ENCODE measurements around the gene ANXA2. TPM values are rescaled to one million over a fixed set of nuclear protein-coding genes. Genes with fewer than 3 reads are reported as not detected.

ANXA2 gene
- total and polyA plus RNA-seq, 10 of the 15 experiments (the other 5 are each of a cell fraction or from before 2014, with no cell fraction given), result 135 to 540 (median 281) TPM

- in situ Hi-C loops (cut with MboI), result loop anchor here (25.0 kb wide), 1 partner anchor 1464 kb away; no protein-coding TSS in a partner anchor
- TF ChIP-seq IRF3 (IDR thresholded peaks at IDR 0.05) (no peak), JUNB (IDR thresholded peaks at IDR 0.05) (no peak), ESRRA (IDR thresholded peaks at IDR 0.05; ENCODE audit: low read length) (no peak)
- Histone ChIP-seq H3K36me3 (ENCODE audit: control insufficient read depth in 2 of 2, insufficient read depth in 2 of 2, low read length in 1 of 2) (peaks cover 0 to 16% of the 10 kb centered on the region in 2 experiments; a peak in 3 of 4 replicates), H3K4me3 (no peak overlapping the region), H3K27ac (ENCODE audit: control insufficient read depth, insufficient read depth) (no peak overlapping the region), H3K4me1 (ENCODE audit: control insufficient read depth, insufficient read depth, low read length) (no peaks in the 10 kb centered on the region), H3K9ac (ENCODE audit: control insufficient read depth, insufficient read depth, low read length) (no peak overlapping the region), H4K20me1 (ENCODE audit: control insufficient read depth, insufficient read depth) (no peaks in the 10 kb centered on the region), H3K9me3 (replicated peaks; ENCODE audit: control insufficient read depth, insufficient read depth, low read length) (no peaks in the 10 kb centered on the region), H3K4me2 (ENCODE audit: control insufficient read depth, insufficient read depth) (no peak overlapping the region), H2AFZ (ENCODE audit: control insufficient read depth, low read depth, low read length) (no peak overlapping the region), H3K79me2 (ENCODE audit: control insufficient read depth, insufficient read depth, low read length) (no peaks in the 10 kb centered on the region), H3K27me3 (replicated peaks in 1 of 2; ENCODE audit: control insufficient read depth in 2 of 2, insufficient read depth in 2 of 2, low read length in 1 of 2) (no peaks in the 10 kb centered on the region)
- intact Hi-C loops (cut with micrococcal nuclease; ENCODE audit: unreplicated experiment), result no loop called here
- POLR2A ChIA-PET, result no interaction called here
- 100% methylated on average over 2 of the region's 2 CpGs for WGBS (ENCODE audit: insufficient coverage, insufficient replicate concordance, low lambda C conversion rate, missing lambda C conversion rate)
- ATAC-seq (no peak), FAIRE-seq (no peak), DNase-seq (ENCODE audit: low read depth, low spot score) (no peak)
- RAD21 ChIA-PET (ENCODE audit: unreplicated experiment), result no interaction called here
- CTCF ChIA-PET, result interaction anchor here (1.2 to 2.0 kb wide), 2 partner anchors 11 to 147 kb away, joined by 3 to 8 read pairs; no protein-coding TSS in a partner anchor
- BruUV-seq (replicated peaks), result no TSS peak
- SMC1A ChIA-PET (ENCODE audit: uncharacterized antibody, unreplicated experiment), result interaction anchor here (1.4 kb wide), 1 partner anchor 543 kb away, joined by 3 read pairs; no protein-coding TSS in a partner anchor
Observed at GRCh38 chr15:60373745-60374144, 24.0 kb downstream of the ANXA2 start.

DNA sequence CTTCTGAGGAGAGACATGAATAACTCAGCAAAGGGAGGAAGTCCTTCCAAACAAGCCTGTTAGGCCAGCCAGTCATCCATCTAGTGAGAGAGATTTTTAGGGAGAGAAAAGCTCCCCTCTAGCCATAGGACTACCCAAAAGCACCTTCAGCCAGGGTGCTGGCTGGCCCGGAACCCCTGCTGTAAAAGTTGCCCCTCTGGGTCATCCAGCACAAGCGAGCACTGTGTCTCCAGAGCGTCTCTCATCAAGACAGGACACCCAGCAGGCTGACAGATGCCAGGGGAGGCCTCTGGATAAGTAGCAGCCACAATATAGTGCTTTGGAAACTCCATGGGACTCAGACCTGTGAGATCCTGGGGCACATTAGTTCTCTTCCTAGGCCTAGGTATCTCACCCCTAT lies 24.5 kb downstream of the ANXA2 start:
- Histone ChIP-seq H3K79me2 (ENCODE audit: control insufficient read depth, insufficient read depth, low read length) (no peaks in the 10 kb centered on the region), H3K4me2 (ENCODE audit: control insufficient read depth, insufficient read depth) (no peak overlapping the region), H2AFZ (ENCODE audit: control insufficient read depth, low read depth, low read length) (no peak overlapping the region), H3K4me1 (ENCODE audit: control insufficient read depth, insufficient read depth, low read length) (no peaks in the 10 kb centered on the region), H4K20me1 (ENCODE audit: control insufficient read depth, insufficient read depth) (no peaks in the 10 kb centered on the region), H3K4me3 (no peak overlapping the region), H3K27ac (ENCODE audit: control insufficient read depth, insufficient read depth) (no peak overlapping the region), H3K27me3 (replicated peaks in 1 of 2; ENCODE audit: control insufficient read depth in 2 of 2, insufficient read depth in 2 of 2, low read length in 1 of 2) (no peaks in the 10 kb centered on the region), H3K36me3 (ENCODE audit: control insufficient read depth in 2 of 2, insufficient read depth in 2 of 2, low read length in 1 of 2) (peaks cover 0 to 16% of the 10 kb centered on the region in 2 experiments; a peak in 3 of 4 replicates), H3K9me3 (replicated peaks; ENCODE audit: control insufficient read depth, insufficient read depth, low read length) (no peaks in the 10 kb centered on the region), H3K9ac (ENCODE audit: control insufficient read depth, insufficient read depth, low read length) (no peak overlapping the region)
- CTCF ChIA-PET, result no interaction called here
- FAIRE-seq (no peak), DNase-seq (ENCODE audit: low read depth, low spot score) (no peak), ATAC-seq (no peak)
- SMC1A ChIA-PET (ENCODE audit: uncharacterized antibody, unreplicated experiment), result interaction anchor here (1.4 kb wide), 1 partner anchor 544 kb away, joined by 3 read pairs; no protein-coding TSS in a partner anchor
- POLR2A ChIA-PET, result no interaction called here
- in situ Hi-C loops (cut with MboI), result loop anchor here (25.0 kb wide), 1 partner anchor 1464 kb away; no protein-coding TSS in a partner anchor
- intact Hi-C loops (cut with micrococcal nuclease; ENCODE audit: unreplicated experiment), result no loop called here
- RAD21 ChIA-PET (ENCODE audit: unreplicated experiment), result no interaction called here
- no TSS peak for BruUV-seq (replicated peaks)
- 98% methylated on average over 3 of the region's 3 CpGs for WGBS (ENCODE audit: insufficient coverage, insufficient replicate concordance, low lambda C conversion rate, missing lambda C conversion rate)
- TF ChIP-seq BACH1 (IDR thresholded peaks at IDR 0.05; ENCODE audit: borderline replicate concordance) (no peak), EZH2 (IDR thresholded peaks at IDR 0.05; ENCODE audit: borderline replicate concordance, control insufficient read depth, low read depth, low read length) (no peak), ZZZ3 (IDR thresholded peaks at IDR 0.05; ENCODE audit: control insufficient read depth, insufficient read length, low read depth) (no peak), TARDBP (IDR thresholded peaks at IDR 0.05; ENCODE audit: borderline replicate concordance) (no peak), EED (IDR thresholded peaks at IDR 0.05; ENCODE audit: low read depth) (no peak), POLR2AphosphoS2 (IDR thresholded peaks at IDR 0.05; ENCODE audit: low read depth, low read length) (no peak), KDM1A (IDR thresholded peaks at IDR 0.05; ENCODE audit: borderline replicate concordance) (no peak), PAX5 (IDR thresholded peaks at IDR 0.05; ENCODE audit: borderline replicate concordance, low read depth, low read length) (no peak), E4F1 (IDR thresholded peaks at IDR 0.05; ENCODE audit: borderline replicate concordance, partially characterized antibody) (no peak), CHD4 (IDR thresholded peaks at IDR 0.05) (no peak)
- TF ChIP-seq, protein P1, sequence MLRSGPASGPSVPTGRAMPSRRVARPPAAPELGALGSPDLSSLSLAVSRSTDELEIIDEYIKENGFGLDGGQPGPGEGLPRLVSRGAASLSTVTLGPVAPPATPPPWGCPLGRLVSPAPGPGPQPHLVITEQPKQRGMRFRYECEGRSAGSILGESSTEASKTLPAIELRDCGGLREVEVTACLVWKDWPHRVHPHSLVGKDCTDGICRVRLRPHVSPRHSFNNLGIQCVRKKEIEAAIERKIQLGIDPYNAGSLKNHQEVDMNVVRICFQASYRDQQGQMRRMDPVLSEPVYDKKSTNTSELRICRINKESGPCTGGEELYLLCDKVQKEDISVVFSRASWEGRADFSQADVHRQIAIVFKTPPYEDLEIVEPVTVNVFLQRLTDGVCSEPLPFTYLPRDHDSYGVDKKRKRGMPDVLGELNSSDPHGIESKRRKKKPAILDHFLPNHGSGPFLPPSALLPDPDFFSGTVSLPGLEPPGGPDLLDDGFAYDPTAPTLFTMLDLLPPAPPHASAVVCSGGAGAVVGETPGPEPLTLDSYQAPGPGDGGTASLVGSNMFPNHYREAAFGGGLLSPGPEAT (IDR thresholded peaks at IDR 0.05; ENCODE audit: low read depth), result no peak
